ENCODE data around the gene DNAI7.

The DNAI7 gene, protein sequence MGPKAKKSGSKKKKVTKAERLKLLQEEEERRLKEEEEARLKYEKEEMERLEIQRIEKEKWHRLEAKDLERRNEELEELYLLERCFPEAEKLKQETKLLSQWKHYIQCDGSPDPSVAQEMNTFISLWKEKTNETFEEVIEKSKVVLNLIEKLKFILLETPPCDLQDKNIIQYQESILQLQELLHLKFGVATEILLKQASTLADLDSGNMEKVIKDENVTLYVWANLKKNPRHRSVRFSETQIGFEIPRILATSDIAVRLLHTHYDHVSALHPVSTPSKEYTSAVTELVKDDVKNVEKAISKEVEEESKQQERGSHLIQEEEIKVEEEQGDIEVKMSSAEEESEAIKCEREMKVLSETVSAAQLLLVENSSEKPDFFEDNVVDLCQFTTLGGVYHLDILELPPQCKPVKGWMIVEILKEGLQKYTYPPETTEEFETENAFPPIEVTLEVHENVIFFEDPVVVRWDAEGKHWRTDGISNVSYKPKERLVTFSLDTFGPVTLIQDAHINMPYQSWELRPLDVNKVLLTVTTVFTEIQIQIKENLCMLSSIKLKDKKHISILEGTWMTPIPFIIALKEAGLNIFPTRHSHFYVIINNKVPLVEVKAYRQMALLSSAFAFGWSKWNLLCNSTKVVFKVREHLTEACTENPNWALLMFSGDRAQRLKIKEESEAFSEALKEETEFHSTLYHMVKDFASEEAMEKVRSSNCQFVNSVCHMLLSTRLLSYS

DNA sequence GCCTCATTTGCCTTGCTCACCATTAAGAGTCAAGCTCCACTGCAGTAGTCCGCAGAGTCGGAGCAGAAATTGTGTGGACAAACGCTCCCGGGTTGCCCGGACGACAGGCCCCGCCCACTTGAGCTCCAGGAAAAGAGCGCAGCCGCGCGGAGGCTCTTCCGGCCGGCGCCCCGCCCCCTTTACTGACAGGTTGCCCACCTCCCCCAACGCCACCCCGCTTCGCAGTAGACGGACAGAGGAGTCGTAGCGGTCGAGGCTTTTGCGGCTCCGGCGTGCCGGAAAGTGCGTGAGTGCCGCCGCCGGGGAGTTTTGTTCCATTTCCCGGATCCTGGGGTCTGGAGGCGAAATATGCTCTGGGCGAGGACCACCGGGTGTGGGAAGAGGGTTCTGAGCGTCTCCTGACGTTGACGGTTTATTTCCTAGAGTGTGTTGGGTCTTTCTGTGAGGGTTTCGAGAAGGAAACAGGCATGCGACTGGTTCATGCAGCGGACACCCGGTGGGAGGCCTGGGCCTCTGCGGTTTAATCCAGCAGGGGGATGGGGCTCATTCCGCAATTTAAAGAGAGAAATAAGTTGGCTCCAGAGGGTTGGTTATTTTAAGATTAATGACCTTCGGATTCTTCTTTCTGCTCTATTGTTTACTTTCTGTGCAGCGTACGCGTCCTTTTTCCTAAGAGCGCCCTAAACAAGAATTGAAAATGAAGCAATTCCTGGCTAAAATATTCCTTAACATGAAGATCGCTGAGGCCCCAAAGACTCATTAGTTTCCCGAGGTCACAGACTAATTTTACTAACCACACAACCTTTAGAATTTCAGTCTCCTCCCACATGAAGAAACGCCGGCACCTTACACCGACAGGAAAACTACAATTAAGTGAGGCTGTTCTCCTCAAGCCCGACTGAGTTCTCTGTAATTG, at the start of gene DNAI7, which contains the start of gene ETFRF1:
Gene DNAI7 (minus strand): TSS at position 105 of the 916 bp plus-strand sequence. CDS start 82 bp downstream, at position 23.
Gene ETFRF1 (plus strand): TSS at position 182 of the 916 bp plus-strand sequence. CDS start 8,720 bp downstream, outside the sequence.
- DNase-seq = peak; percentile 94

DNA sequence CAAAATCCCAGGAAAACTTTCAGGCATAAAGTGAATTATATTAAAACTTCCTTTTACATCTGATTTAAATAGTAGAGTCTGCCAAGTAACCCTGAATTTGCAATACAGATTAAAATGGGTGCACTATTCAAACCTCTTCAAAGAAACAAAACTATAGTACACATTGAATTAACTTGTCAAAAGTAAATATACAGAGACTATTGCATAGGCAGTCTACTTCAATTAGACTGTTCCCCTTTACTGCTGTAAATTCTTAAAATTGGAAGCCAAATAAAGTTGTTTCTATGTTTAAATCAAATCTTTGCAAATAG, 48.7 kb upstream of the DNAI7 start:
- DNase-seq = no peak

DNA sequence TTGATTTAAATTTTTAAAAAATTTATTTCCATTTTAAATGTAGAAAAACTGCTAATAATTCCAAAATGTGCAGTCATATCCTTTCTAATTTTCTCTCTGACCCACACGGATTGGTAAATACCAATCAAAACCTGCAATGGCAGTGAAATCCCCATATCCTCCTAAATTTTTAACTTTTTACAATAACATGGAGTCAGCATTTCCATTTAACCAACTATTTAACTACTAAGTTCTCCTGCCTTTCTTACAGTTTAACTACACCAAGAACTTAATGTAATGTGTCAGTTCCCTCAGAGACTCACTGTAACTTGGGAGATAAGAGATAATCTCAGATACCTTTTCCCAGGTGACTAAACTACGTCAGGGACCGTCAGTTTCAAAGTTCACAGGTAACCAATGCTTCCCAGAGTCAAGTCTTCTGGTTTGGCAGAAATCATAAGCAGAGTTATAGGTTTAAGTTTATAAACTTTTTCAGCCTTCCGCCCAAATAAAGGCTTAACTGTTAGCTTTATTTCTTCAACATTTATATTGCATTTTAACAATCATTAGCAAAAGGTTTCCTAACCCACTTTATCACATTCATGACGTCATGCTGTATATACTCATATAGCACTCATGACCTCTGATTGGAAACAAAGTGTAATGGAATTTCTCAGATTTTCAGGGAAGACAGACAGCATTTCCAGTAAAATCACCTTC, 48.2 kb upstream of the DNAI7 start:
- no peak for DNase-seq

DNA sequence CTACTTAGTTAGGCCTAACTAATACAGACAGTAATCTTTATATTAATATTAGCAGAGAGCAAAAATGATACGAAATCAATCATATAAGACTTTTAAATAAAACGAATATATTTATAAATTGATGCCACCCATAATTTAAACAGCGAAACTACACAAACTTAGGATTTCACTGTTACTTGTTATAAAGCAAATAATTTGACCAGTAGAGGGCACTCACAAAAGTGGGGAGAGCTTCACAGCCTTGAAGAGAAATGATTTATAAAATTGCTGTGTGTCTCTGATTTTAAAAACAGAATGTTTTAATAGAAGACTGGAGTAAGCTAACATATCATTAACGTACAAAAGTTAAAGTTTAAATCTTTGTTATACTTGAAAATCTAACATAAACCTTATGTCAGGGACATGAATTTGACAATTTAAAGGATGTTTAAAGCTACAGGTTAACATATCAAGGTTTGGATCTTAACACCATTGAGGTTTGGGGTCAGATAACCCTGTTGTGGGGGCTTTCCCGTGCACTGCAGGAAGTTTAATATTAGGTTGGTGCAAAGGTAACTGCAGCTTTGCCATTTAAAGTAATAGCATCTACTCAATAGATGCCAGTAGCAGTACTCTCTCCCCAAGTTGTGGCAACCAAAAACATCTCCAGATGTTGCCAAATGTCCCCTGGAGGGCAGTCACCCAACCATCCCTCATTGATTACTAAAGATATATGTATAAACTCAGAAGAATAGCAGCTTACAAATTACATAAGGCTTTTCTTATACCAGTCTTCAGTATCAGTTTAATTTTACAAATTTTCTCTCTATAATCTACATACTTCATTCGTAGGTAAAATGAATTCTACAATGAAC, 46.4 kb upstream of the DNAI7 start:
- DNase-seq = peak; percentile 62

DNA sequence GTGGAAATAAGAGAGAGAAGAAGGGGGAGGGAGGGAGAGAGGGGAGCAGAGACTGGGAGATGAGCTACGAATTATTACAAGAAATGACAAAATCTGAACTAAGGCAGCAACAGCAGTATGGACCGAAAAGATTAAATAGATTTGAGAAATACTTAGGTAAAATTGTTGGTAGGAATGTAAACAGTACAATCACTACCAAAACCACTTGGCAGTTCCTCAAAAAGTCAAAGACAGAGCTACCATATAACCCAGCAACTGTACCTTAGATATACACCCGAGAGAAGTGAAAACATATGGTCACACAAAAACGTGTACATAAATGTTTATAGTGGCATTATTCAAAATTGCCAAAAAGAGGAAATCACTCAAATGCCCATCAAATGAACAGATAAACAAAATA, 41.7 kb upstream of the DNAI7 start:
- DNase-seq = no peak

DNA sequence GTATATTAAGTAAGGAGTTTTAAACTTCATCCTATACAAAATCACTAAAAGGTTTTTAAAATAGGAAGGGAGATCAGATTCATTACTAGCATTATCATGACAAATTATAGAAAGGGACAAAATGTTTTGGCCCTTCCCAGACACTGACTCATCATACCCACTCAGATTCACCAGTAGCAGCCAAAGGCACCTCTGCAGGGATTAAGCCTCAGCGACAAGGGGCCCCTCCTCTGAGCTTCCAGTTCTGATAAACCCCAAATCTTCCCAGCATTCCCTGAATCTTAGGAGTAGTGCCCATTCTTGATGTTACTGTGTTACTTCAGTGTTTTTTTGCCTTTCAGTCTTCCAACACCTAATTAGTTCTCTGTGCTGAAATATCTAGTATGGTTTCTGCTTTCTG, 41.2 kb upstream of the DNAI7 start:
- DNase-seq = no peak

DNA sequence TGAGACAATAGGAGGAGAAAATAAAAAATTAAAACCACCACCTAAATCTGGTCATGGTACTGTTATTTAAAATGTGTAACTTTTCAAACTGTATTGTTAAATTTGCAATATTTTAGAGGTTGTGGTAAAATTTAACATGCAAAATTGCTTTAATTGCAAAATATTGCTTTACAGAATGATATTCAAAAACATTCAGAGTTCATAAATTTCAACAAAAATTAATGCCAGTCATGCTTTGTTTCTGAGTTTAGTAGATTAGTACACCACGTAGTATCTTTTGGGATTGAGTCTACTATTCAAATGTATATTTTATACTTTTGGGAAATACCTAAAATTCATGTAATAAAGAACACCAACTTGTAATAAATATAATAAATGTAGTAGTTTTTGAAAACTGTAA, 18.4 kb upstream of the DNAI7 start:
- no peak for DNase-seq

DNA sequence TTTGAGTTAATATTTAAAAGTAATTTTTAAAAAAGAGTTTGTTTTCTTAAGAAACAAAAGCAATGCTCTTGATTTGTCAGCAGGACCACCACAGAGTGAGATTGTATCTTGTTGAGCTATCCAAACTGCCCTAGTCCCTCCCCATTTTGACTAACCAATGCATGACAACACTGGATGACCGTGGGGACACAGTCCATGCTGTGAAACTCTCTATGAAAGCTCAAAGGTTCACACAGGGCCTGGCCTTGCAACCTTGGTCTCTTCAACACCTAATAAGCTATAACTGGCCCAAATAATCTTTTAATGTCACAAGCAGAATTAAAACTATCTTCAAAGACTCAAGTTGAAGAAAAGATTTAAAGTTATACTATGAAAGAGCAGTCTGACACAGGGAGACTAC, 13.6 kb upstream of the DNAI7 start:
- no peak for DNase-seq

DNA sequence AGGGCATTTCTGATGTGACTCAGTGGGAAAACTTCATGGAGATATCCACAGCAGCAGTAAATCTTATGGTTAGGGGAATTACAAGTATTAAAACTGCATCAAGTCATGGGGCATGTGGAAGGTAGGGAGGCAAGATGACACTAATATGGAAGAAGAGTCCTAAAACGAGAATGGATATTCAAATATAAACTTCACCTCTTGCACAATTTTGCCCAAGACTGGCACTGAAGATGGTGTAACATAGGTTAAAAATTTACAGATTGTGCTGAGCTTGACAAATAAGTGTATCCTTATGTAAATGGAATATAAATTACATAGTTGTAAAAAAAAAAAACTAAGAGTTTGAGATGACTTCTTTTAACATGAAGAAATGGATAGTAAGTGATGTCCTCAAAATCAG, 12.9 kb upstream of the DNAI7 start:
- DNase-seq = no peak

DNA sequence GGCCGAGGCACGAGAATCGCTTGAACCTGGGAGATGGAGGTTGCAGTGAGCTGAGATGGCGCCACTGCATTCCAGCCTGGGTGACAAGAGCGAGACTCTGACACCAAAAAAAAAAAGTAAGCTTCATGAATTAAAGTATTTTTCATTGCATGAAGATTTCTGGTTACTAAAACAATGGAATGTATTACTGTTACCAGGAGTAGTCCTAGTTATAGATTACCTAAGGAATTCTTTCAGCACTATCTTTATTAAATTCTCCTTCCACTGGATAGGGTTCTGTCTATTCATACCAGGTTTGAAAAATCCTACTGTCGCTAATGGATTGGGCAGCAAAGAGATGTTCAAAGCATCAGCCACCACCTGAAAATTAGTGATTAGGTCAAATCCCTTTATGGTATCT, 12.5 kb upstream of the DNAI7 start:
- DNase-seq = no peak

DNA sequence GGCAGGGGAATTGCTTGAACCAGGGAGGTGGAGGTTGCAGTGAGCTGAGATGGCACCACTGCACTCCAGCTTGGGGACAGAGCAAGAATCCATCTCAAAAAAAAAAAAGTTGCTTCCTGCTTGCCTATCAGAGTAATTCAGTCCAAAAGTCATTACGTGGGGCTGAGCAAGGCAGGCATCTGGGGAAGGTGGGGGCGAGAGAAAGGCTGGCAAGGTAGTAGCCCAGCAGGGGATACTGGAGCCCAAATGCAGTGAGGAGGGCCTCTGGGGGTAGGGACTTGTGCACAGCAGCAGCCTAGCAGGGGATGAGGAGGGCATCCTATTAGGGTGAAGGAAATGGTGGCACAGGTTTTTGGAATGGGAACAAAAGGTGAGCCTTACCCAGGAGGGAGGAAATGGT, 7.2 kb upstream of the DNAI7 start:
- no peak for DNase-seq

DNA sequence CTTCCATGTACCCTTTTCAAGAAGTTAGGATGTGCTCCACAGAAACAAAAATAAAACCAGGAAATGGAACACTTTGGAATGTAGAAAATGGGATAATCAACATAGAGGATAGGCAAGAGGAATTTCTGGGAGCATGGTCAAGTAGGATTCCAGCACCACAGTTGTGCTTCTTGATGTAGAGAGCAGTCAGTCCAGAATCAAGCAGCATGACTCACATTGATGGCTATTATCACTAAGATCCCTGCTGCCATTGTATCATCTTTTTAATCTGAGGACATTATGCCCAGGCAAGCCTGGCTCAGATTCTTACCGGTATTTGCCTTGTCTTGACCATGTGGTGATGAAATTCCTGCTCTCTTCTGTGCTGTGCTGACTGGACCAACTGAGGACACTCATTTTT, 5.7 kb upstream of the DNAI7 start:
- no peak for DNase-seq

DNA sequence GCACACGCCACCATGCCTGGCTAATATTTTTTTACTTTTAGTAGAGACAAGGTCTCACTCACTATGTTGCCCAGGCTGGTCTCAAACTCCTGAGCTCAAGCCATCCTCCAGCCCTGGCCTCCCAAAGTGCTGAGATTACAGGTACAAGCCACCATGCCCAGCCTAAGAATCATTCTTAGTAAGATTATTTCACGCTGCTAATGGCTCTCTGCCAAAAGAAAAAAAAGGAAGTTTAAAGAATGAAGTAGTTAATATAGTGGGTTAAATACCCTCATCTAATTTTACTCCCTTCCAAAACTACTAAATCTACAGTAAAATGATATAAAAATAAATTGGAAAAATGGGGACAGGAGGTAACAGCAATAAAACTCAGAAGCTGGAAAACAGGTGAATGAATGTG, 2.6 kb upstream of the DNAI7 start:
- no peak for DNase-seq

DNA sequence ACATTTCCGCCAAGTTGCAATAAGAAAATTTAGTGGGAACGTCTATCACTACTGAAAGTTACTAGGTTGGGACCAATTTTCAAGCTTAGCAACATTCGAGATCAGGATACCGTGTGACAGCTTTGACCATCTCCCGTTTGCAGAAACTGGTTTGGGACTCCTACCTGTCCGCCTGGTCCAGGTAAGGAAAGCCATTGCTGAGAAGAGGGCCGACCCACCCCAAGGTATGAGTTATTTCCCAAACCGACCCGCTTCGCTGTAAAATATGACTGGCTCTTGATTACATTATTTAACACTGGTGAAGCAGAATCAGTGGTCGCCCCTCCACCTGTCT, 271 bp downstream of the DNAI7 start:
- no peak for DNase-seq

DNA sequence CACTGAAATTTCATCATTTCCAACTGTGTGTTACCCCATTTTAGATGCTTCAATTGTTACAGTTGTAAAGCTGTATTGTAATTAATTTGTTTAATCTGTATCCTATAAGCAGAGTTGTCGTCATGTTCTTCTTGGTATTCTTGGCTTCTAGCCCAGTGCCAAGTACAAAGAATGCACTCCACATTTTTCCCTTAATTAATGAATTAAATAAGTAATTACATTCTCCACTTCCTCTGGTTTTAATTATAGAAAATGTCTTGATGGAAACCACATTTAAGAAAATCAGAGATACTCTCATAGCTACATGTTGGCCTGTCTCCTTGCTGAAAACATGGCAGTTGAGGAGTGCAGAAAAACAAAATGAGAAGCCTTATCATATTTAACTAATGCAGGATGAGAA, 746 bp downstream of the DNAI7 start:
- no peak for DNase-seq

DNA sequence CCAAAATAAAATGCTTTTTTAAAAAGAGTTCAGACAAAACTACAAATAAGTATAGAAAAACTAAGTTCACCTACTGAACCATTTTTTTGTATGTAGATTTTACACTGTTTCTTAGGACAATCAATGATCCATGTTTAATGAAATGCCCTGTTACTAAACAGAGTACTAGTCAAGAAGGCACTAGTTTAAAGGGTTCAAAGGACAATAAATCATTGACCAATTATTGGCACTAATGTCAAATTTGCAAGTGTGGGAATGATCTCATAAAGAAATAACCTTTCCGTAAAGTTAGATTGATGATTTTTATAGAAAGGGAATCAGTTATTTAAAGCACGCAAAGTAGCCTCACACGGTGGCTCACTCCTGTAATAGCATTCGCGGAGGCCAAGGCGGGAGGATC, 4.2 kb downstream of the DNAI7 start:
- DNase-seq = no peak

DNA sequence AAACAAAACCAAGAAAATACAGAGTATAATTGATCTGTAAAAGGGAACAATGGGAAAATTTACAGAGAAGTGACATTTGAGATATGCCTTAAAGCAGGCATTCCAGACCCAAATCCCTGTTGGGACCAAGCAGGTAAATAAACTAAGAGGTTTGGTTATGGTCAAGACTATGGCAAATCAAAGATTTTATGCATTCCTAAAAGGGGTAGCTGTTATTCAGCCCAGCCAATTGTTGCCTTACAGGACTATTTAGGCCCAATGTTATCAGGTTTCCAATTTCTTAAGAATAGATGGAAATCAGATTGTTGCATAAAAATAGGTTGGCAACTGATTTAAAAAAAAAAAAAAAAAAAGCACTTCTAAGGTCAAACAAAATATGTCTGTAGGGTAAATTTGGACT, 5.3 kb downstream of the DNAI7 start:
- DNase-seq = no peak

DNA sequence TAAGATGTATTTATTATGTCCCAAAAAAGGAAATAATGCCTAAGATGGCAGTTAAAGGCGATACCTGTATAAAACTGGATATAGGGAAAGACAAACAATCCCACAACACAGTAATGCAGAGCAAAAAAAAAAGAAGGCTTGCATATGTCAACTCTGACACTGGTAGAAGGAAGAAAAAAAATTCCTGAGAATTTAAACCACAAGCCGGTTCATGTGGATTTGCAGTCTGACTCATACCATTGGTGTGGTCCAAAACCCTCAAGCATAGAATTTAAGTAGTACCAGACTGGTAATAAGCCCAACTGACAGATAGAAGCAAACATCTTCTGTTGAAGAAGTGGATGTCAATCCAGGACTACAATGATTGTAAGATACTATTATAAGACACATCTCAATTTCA, 7.2 kb downstream of the DNAI7 start:
- peak; percentile 69 for DNase-seq

DNA sequence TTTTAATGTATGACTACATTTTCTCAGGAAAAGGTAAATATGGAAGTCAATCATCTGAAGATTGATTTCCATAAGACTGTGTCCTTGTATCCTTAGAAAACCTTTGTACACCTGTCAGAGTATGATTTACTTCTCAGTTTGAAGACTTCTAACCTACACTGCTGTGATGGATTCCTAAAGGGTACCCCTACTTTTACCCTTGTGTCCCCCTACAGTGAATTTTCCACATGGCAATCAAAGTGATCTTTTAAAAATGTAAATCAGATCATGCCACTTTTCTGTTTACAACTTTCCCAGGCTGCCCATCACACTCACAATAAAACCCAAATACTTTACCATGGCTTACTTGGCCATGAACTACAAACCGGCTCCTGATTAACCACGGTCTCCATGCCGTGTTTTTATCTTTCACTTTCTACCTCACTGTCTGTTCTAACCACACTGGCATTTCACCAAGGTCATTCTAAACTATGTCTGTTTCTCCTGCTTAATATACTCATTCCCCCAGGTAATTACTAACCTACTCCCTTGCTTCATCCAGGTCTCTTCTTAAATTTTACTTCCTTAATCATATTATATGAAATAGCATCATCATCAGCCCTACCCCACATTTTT, 8.1 kb downstream of the DNAI7 start:
- DNase-seq = no peak

DNA sequence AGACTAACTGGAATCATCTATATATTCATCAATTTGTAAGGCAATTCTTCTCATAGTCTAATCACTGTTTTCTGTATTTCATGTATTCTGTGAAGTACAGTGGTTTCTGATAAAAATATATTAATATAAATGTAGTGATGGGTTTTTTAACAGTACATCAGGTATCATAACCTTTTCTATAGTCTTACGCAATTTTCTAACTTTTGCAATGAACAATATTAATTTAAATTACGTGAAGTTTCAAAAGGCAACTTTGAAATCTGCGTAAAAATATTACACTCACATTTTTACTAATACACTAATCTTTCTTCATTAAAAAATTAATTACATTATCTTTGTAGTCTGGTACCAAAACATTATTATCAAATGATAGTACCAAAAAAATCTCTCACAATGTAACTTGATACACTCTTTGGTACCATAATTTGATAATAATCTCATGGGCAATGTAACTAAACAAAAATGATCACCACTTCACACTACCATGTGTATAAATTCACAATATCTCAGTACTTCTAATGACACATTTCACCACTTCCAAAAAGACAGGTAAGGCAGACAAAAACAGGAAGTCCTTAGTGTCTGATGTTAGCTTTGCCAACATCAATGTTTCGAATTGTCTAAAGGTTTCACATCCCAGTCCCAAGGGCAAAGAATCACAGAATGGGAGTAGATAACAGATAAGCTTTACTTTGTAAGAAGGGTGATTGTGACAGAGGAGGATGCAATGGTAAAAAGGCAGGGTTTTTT, 8.7 kb downstream of the DNAI7 start:
- no peak for DNase-seq

DNA sequence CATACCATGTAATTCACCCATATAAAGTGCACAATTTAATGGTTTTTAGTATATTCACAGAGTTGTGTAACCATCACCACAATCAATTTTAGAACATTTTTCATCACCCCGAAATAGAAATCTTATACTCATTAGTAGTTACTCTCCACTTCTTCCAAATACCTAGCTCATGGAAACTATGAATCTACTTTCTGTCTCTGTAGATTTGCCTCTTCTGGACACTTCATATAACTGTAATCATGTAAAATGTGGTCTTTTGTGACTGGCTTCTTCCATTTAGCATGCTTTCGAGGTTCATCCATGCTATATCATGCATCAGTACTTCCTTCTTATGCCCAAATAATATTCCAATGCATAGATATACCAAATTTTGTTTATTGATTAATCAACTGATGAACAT, 10.8 kb downstream of the DNAI7 start:
- no peak for DNase-seq

All from amniotic stem cell (primary cell).